ENCODE data around the gene TMOD1. TPM values are rescaled to one million over a fixed set of nuclear protein-coding genes. Genes with fewer than 3 reads are reported as not detected.

TMOD1 gene
- total and polyA plus RNA-seq, 4 donors = 9.2 to 20.0 (median 14.1) TPM

DNA sequence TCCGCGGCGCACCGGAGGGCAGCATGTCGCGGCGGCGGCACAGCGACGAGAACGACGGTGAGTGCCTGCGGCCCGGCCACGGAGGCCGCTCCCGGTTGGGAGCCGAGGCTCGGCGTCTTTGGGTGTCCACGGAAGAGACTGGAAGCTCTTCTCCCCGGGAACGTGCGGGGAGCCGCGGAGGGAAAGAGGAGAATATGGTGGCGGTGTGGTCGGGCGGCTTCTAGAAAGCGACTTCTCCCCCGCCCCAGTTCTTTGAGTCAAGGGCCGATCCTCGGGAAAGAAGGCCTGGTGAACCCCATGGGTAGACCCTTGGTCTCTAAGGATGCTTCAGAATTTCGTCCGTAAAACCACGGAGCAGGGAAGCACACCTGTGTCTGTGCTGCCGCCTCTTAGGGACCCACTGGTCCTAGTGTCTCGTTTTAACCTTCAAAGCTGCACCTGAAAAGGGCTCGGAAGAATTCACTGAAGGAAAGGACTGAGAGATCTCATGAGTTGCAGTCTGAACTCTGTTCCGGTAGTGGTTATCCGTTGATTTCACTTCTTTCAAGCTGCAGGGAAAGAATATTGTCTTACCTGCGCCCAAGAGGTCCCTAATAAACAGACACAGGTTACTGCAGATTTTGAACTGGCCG is 132.5 kb downstream of the TMOD1 start:
- peak overlapping the region; percentile 86 to 98 for H3K9ac ChIP-seq (ENCODE audit: low read depth in 1 of 2, low read length in 2 of 2)
- no peaks in the 10 kb centered on the region for H3K27me3 ChIP-seq (ENCODE audit: control insufficient read depth in 4 of 4, insufficient read depth in 4 of 4, low read length in 3 of 4)
- H3K4me3 ChIP-seq (ENCODE audit: low read depth in 1 of 3, low read length in 3 of 3) = peak overlapping the region; percentile 70 to 96 (median 94)
- H3K36me3 ChIP-seq (ENCODE audit: control insufficient read depth in 4 of 4, insufficient read depth in 3 of 4, low read depth in 1 of 4, low read length in 3 of 4) = peaks cover 0 to 5% (median under 1%) of the 10 kb centered on the region in 4 donors
- TF ChIP-seq HNF4A (conservative IDR thresholded peaks at IDR 0.05) = no peak
- TF ChIP-seq GABPA (IDR thresholded peaks at IDR 0.05 in 1 of 2, conservative IDR thresholded peaks at IDR 0.05 in 1 of 2) = no peak
- no peak for TF ChIP-seq FOXA2 (IDR thresholded peaks at IDR 0.05)
- TF ChIP-seq NR2F2 (IDR thresholded peaks at IDR 0.05) = no peak
- no peak for TF ChIP-seq EGR1 (IDR thresholded peaks at IDR 0.05; ENCODE audit: low read depth in 2 of 2)
- TF ChIP-seq, protein P1, sequence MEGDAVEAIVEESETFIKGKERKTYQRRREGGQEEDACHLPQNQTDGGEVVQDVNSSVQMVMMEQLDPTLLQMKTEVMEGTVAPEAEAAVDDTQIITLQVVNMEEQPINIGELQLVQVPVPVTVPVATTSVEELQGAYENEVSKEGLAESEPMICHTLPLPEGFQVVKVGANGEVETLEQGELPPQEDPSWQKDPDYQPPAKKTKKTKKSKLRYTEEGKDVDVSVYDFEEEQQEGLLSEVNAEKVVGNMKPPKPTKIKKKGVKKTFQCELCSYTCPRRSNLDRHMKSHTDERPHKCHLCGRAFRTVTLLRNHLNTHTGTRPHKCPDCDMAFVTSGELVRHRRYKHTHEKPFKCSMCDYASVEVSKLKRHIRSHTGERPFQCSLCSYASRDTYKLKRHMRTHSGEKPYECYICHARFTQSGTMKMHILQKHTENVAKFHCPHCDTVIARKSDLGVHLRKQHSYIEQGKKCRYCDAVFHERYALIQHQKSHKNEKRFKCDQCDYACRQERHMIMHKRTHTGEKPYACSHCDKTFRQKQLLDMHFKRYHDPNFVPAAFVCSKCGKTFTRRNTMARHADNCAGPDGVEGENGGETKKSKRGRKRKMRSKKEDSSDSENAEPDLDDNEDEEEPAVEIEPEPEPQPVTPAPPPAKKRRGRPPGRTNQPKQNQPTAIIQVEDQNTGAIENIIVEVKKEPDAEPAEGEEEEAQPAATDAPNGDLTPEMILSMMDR (IDR thresholded peaks at IDR 0.05; ENCODE audit: low read depth, low read length, missing input control) = no peak
- TF ChIP-seq, protein P2, sequence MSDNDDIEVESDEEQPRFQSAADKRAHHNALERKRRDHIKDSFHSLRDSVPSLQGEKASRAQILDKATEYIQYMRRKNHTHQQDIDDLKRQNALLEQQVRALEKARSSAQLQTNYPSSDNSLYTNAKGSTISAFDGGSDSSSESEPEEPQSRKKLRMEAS (IDR thresholded peaks at IDR 0.05) = no peak
- no peak for TF ChIP-seq SP1 (IDR thresholded peaks at IDR 0.05)
- TF ChIP-seq, protein P3, sequence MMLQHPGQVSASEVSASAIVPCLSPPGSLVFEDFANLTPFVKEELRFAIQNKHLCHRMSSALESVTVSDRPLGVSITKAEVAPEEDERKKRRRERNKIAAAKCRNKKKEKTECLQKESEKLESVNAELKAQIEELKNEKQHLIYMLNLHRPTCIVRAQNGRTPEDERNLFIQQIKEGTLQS (IDR thresholded peaks at IDR 0.05) = no peak
- no peak for TF ChIP-seq RXRA (IDR thresholded peaks at IDR 0.05)
- no peak for TF ChIP-seq HNF4G (IDR thresholded peaks at IDR 0.05)
- TF ChIP-seq, protein P4, sequence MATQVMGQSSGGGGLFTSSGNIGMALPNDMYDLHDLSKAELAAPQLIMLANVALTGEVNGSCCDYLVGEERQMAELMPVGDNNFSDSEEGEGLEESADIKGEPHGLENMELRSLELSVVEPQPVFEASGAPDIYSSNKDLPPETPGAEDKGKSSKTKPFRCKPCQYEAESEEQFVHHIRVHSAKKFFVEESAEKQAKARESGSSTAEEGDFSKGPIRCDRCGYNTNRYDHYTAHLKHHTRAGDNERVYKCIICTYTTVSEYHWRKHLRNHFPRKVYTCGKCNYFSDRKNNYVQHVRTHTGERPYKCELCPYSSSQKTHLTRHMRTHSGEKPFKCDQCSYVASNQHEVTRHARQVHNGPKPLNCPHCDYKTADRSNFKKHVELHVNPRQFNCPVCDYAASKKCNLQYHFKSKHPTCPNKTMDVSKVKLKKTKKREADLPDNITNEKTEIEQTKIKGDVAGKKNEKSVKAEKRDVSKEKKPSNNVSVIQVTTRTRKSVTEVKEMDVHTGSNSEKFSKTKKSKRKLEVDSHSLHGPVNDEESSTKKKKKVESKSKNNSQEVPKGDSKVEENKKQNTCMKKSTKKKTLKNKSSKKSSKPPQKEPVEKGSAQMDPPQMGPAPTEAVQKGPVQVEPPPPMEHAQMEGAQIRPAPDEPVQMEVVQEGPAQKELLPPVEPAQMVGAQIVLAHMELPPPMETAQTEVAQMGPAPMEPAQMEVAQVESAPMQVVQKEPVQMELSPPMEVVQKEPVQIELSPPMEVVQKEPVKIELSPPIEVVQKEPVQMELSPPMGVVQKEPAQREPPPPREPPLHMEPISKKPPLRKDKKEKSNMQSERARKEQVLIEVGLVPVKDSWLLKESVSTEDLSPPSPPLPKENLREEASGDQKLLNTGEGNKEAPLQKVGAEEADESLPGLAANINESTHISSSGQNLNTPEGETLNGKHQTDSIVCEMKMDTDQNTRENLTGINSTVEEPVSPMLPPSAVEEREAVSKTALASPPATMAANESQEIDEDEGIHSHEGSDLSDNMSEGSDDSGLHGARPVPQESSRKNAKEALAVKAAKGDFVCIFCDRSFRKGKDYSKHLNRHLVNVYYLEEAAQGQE (IDR thresholded peaks at IDR 0.05) = no peak
- TF ChIP-seq, protein P5, sequence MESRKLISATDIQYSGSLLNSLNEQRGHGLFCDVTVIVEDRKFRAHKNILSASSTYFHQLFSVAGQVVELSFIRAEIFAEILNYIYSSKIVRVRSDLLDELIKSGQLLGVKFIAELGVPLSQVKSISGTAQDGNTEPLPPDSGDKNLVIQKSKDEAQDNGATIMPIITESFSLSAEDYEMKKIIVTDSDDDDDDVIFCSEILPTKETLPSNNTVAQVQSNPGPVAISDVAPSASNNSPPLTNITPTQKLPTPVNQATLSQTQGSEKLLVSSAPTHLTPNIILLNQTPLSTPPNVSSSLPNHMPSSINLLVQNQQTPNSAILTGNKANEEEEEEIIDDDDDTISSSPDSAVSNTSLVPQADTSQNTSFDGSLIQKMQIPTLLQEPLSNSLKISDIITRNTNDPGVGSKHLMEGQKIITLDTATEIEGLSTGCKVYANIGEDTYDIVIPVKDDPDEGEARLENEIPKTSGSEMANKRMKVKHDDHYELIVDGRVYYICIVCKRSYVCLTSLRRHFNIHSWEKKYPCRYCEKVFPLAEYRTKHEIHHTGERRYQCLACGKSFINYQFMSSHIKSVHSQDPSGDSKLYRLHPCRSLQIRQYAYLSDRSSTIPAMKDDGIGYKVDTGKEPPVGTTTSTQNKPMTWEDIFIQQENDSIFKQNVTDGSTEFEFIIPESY (IDR thresholded peaks at IDR 0.05) = no peak
- no peak for TF ChIP-seq YY1 (IDR thresholded peaks at IDR 0.05)
- TF ChIP-seq FOXA1 (IDR thresholded peaks at IDR 0.05) = no peak
- no peak for TF ChIP-seq RAD21 (IDR thresholded peaks at IDR 0.05)
- TF ChIP-seq JUND (IDR thresholded peaks at IDR 0.05) = no peak
- TF ChIP-seq TAF1 (conservative IDR thresholded peaks at IDR 0.05) = no peak
- H3K27ac ChIP-seq (ENCODE audit: low read depth in 1 of 2, low read length in 2 of 2) = peak overlapping the region; percentile 94 to 98
- peaks cover 4 to 49% (median 30%) of the 10 kb centered on the region in 4 donors for H3K4me1 ChIP-seq (ENCODE audit: control insufficient read depth in 4 of 4, insufficient read depth in 4 of 4, low read length in 3 of 4)
- WGBS = under 1% methylated on average over 43 of the region's 43 CpGs
- DNase-seq (ENCODE audit: low spot score) = no peak
- no peaks in the 10 kb centered on the region for H3K9me3 ChIP-seq (ENCODE audit: control insufficient read depth in 4 of 4, low read length in 3 of 4)
